Measurements from ENCODE around the gene AOPEP. TPM values are rescaled to one million over a fixed set of nuclear protein-coding genes. Genes with fewer than 3 reads are reported as not detected.

The AOPEP gene
- total RNA-seq, 1 experiment from 2014 or later, result 15.0 TPM

DNA sequence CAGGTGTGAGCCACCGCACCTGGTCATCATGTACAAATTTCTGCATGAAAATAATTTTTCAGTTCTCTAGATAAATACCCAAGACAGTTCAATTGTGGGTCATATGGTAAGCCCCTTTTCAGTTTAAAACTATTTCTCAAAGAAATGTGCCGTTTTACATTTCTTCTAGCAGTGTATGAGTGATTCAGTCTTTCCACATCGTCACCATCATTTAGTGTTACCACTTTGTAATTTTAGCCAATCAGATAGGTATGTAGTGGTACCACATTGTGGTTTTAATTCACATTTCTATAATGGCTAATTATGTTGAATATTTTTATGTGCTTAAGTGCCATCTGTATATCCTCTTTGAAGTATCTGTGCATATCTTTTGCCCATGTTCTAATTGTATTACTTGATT lies 163.1 kb downstream of the AOPEP start:
- WGBS (ENCODE audit: extremely low coverage, insufficient read length, low lambda C conversion rate), result no CpG with 5 or more reads among the region's 3 CpGs
- no peaks in the 10 kb centered on the region for H3K79me2 ChIP-seq (ENCODE audit: insufficient read depth, low read length)
- H3K9ac ChIP-seq (ENCODE audit: extremely low read depth, insufficient read length, low read length), result no peak overlapping the region
- Mint-ChIP-seq H3K27ac (no peak overlapping the region), H3K27me3 (ENCODE audit: low read depth) (no peaks in the 10 kb centered on the region), H3K9me3 (peaks cover 10 to 12% of the 10 kb centered on the region in 2 experiments; a peak in 4 of 5 replicates), H3K4me3 (no peak overlapping the region), H3K4me1 (peaks cover 3% of the 10 kb centered on the region in 2 experiments), H3K36me3 (ENCODE audit: insufficient read depth in 1 of 3, low read depth in 3 of 3) (peaks cover 5 to 15% (median 9%) of the 10 kb centered on the region in 3 experiments; a peak in 6 of 7 replicates)
- H2BK5ac ChIP-seq (ENCODE audit: insufficient read length, low read length), result no peak overlapping the region
- no peak overlapping the region for H2BK15ac ChIP-seq (ENCODE audit: low read depth, low read length)
- H2BK20ac ChIP-seq (ENCODE audit: low read depth, low read length, poor library complexity, severe bottlenecking), result no peak overlapping the region
- no peak overlapping the region for H2BK120ac ChIP-seq (ENCODE audit: low read depth, low read length, poor library complexity, severe bottlenecking)
- H4K5ac ChIP-seq (ENCODE audit: insufficient read length, low read depth, low read length), result no peak overlapping the region
- H2AK5ac ChIP-seq (ENCODE audit: insufficient read length, low read length), result no peak overlapping the region
- H3K27ac ChIP-seq (ENCODE audit: insufficient read length, low read depth, low read length), result no peak overlapping the region
- no peak overlapping the region for H2AFZ ChIP-seq (ENCODE audit: low read length)
- H3K18ac ChIP-seq (ENCODE audit: insufficient read length, low read depth, low read length), result no peak overlapping the region
- TF ChIP-seq, protein P1, sequence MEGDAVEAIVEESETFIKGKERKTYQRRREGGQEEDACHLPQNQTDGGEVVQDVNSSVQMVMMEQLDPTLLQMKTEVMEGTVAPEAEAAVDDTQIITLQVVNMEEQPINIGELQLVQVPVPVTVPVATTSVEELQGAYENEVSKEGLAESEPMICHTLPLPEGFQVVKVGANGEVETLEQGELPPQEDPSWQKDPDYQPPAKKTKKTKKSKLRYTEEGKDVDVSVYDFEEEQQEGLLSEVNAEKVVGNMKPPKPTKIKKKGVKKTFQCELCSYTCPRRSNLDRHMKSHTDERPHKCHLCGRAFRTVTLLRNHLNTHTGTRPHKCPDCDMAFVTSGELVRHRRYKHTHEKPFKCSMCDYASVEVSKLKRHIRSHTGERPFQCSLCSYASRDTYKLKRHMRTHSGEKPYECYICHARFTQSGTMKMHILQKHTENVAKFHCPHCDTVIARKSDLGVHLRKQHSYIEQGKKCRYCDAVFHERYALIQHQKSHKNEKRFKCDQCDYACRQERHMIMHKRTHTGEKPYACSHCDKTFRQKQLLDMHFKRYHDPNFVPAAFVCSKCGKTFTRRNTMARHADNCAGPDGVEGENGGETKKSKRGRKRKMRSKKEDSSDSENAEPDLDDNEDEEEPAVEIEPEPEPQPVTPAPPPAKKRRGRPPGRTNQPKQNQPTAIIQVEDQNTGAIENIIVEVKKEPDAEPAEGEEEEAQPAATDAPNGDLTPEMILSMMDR (conservative IDR thresholded peaks at IDR 0.05), result no peak
- H3K4ac ChIP-seq (ENCODE audit: low read depth, low read length), result no peak overlapping the region
- DNase-seq, result no peak
- no peak overlapping the region for H4K91ac ChIP-seq (ENCODE audit: insufficient read length, low read depth, low read length)
- no peak overlapping the region for H3K4me2 ChIP-seq (ENCODE audit: insufficient read depth, insufficient read length, low read length)
- no peak overlapping the region for H2BK12ac ChIP-seq (ENCODE audit: insufficient read length, low read depth, low read length)
- no peak overlapping the region for H3K14ac ChIP-seq (ENCODE audit: insufficient read depth, low read length)
- no peaks in the 10 kb centered on the region for H3K4me1 ChIP-seq (ENCODE audit: insufficient read depth, low read length)
- H3K23me2 ChIP-seq (ENCODE audit: insufficient read length, low read depth, low read length, poor library complexity, severe bottlenecking), result no peaks in the 10 kb centered on the region
- no peak overlapping the region for H3K23ac ChIP-seq (ENCODE audit: insufficient read length, low read depth, low read length)
- no peaks in the 10 kb centered on the region for H3K9me3 ChIP-seq (ENCODE audit: control insufficient read depth, low read depth, low read length)
- H3K56ac ChIP-seq (ENCODE audit: insufficient read length, low read depth, low read length), result no peak overlapping the region
- no peaks in the 10 kb centered on the region for H4K20me1 ChIP-seq (ENCODE audit: control insufficient read depth, insufficient read depth, insufficient read length)
- H3K79me1 ChIP-seq (ENCODE audit: insufficient read depth, low read depth, low read length, poor library complexity, severe bottlenecking), result no peaks in the 10 kb centered on the region
- no peak overlapping the region for H3T11ph ChIP-seq (ENCODE audit: low read length)
- H3K27me3 ChIP-seq (ENCODE audit: insufficient read depth, low read length), result no peaks in the 10 kb centered on the region
- no peak overlapping the region for H4K8ac ChIP-seq (replicated peaks; ENCODE audit: insufficient read length, low read depth, low read length)
